K562 (cell line): ENCODE data around the gene PITPNM1. TPM values are rescaled to one million over a fixed set of nuclear protein-coding genes. Genes with fewer than 3 reads are reported as not detected.

Experiments
- ATF1 ChIP-seq, 2 experiments: fragments of 450-650 bp in 1 of 2; IDR thresholded peaks; 2 replicates each; pipeline ENCODE4 v1.6.1; 2016; ENCODE audit warnings: missing compliant biosample characterization in 1 of 2, missing genetic modification characterization in 1 of 2
- CTBP1 ChIP-seq: fragments of 450-650 bp; IDR thresholded peaks from 2 replicates; pipeline ENCODE4 v1.6.1; 2016; ENCODE audit warnings: borderline replicate concordance
- GTF2F1 ChIP-seq: IDR thresholded peaks from 2 replicates; pipeline ENCODE4 v1.6.1; 2011; ENCODE audit warnings: low read depth, low read length, improper control_type of control experiment
- MGA ChIP-seq: fragments of 450-650 bp; IDR thresholded peaks from 2 replicates; pipeline ENCODE4 v1.6.1; 2016; ENCODE audit warnings: mild to moderate bottlenecking, moderate library complexity
- PTRF ChIP-seq: fragments of 450-650 bp; IDR thresholded peaks from 2 replicates; pipeline ENCODE4 v1.6.1; 2016; ENCODE audit warnings: mild to moderate bottlenecking, missing genetic modification characterization, missing compliant biosample characterization
- RBM25 ChIP-seq: fragments of 200-400 bp; formaldehyde crosslinking; IDR thresholded peaks from 2 replicates; pipeline ENCODE4 v1.6.1; 2018; ENCODE audit warnings: low read length, low read depth, moderate library complexity; ENCODE audit not compliant: severe bottlenecking
- TAF15 ChIP-seq: fragments of 200-400 bp; formaldehyde crosslinking; IDR thresholded peaks from 2 replicates; pipeline ENCODE4 v1.6.1; 2017; ENCODE audit warnings: mild to moderate bottlenecking, low read depth, low read length, moderate library complexity
- TBP ChIP-seq: optimal IDR thresholded peaks from 2 replicates; pipeline ENCODE3; 2011; ENCODE audit warnings: low read depth, low read length, improper control_type of control experiment
- ZNF431 ChIP-seq: sonication (generic); formaldehyde crosslinking; IDR thresholded peaks from 2 replicates; pipeline ENCODE4 v1.8.0; 2022; ENCODE audit warnings: mild to moderate bottlenecking, missing genetic modification reagents
- polyA plus RNA-seq, 8 experiments: library from polyadenylated mRNA; depleted of rRNA in 4 of 8; stranded (reverse) in 5 of 8; unstranded in 3 of 8; fragments of >200 nt; fragmentation: Nextera tagmentation in 2 of 8; fragmentation: Illumina TruSeq in 1 of 8; extraction: Ambion mirVana in 2 of 8; extraction: Trizol in 1 of 8; gene quantifications; 2 replicates each; pipeline versions ENCODE4 v1.2.1 to v1.2.3, GENCODE V29; 2011 to 2014; ENCODE audit warnings: inconsistent platforms in 1 of 8, missing spikeins in 1 of 8
- total RNA-seq, 7 experiments: library from RNA; depleted of rRNA in 6 of 7; stranded (reverse); fragments of >200 nt in 6 of 7; fragmentation: Illumina TruSeq in 2 of 7; extraction: Trizol in 2 of 7; gene quantifications; 2 replicates each; pipeline versions ENCODE4 v1.2.1 to v1.2.3, GENCODE V29; 2011 to 2021; ENCODE audit warnings: low replicate concordance in 1 of 7
- TF ChIP-seq, protein P1 (sequence below): fragments of 450-650 bp; IDR thresholded peaks from 2 replicates; pipeline ENCODE4 v1.6.1; 2017; ENCODE audit warnings: antibody characterized with exemption, mild to moderate bottlenecking
- TF ChIP-seq, protein P2 (sequence below): sonication (generic); formaldehyde crosslinking; IDR thresholded peaks from 2 replicates; pipeline ENCODE4 v1.8.1; 2023; ENCODE audit warnings: mild to moderate bottlenecking, missing genetic modification reagents

The PITPNM1 gene
- total and polyA plus RNA-seq, 9 of the 15 experiments (the other 6 are each of a cell fraction or from before 2014, with no cell fraction given), result 0.11 to 53.7 (median 16.0) TPM

- TF ChIP-seq MGA, result no peak
- no peak for TF ChIP-seq ATF1 (CRISPR knock-in tag; IDR thresholded peaks at IDR 0.05)
- TF ChIP-seq ATF1 (tag; IDR thresholded peaks at IDR 0.05), result no peak
- TF ChIP-seq ZNF431 (CRISPR knock-in tag), result no peak
- no peak for TF ChIP-seq RBM25
- TF ChIP-seq GTF2F1, result no peak
- no peak for TF ChIP-seq TAF15
- TF ChIP-seq TBP, result no peak
- no peak for TF ChIP-seq CTBP1
- TF ChIP-seq, protein P1, sequence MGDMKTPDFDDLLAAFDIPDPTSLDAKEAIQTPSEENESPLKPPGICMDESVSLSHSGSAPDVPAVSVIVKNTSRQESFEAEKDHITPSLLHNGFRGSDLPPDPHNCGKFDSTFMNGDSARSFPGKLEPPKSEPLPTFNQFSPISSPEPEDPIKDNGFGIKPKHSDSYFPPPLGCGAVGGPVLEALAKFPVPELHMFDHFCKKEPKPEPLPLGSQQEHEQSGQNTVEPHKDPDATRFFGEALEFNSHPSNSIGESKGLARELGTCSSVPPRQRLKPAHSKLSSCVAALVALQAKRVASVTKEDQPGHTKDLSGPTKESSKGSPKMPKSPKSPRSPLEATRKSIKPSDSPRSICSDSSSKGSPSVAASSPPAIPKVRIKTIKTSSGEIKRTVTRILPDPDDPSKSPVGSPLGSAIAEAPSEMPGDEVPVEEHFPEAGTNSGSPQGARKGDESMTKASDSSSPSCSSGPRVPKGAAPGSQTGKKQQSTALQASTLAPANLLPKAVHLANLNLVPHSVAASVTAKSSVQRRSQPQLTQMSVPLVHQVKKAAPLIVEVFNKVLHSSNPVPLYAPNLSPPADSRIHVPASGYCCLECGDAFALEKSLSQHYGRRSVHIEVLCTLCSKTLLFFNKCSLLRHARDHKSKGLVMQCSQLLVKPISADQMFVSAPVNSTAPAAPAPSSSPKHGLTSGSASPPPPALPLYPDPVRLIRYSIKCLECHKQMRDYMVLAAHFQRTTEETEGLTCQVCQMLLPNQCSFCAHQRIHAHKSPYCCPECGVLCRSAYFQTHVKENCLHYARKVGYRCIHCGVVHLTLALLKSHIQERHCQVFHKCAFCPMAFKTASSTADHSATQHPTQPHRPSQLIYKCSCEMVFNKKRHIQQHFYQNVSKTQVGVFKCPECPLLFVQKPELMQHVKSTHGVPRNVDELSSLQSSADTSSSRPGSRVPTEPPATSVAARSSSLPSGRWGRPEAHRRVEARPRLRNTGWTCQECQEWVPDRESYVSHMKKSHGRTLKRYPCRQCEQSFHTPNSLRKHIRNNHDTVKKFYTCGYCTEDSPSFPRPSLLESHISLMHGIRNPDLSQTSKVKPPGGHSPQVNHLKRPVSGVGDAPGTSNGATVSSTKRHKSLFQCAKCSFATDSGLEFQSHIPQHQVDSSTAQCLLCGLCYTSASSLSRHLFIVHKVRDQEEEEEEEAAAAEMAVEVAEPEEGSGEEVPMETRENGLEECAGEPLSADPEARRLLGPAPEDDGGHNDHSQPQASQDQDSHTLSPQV, result no peak
- TF ChIP-seq, protein P2, sequence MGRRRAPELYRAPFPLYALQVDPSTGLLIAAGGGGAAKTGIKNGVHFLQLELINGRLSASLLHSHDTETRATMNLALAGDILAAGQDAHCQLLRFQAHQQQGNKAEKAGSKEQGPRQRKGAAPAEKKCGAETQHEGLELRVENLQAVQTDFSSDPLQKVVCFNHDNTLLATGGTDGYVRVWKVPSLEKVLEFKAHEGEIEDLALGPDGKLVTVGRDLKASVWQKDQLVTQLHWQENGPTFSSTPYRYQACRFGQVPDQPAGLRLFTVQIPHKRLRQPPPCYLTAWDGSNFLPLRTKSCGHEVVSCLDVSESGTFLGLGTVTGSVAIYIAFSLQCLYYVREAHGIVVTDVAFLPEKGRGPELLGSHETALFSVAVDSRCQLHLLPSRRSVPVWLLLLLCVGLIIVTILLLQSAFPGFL (CRISPR knock-in tag), result no peak
- TF ChIP-seq PTRF (tag), result no peak
Observed at GRCh38 chr11:67548555-67549110, 43.5 kb upstream of the PITPNM1 start (continued).
